Activated CD4-positive, alpha-beta T cell treated with anti-CD3 and anti-CD28 coated beads for 24 hours (primary cell): ENCODE results near the gene PPP1R1A.

Experiments used
- DNase-seq, 2 donors: peaks; one replicate each; pipeline ENCODE4 v3.0.0-alpha.2; 2020; ENCODE audit warnings: low read depth in 2 of 2

Gene PPP1R1A

DNA sequence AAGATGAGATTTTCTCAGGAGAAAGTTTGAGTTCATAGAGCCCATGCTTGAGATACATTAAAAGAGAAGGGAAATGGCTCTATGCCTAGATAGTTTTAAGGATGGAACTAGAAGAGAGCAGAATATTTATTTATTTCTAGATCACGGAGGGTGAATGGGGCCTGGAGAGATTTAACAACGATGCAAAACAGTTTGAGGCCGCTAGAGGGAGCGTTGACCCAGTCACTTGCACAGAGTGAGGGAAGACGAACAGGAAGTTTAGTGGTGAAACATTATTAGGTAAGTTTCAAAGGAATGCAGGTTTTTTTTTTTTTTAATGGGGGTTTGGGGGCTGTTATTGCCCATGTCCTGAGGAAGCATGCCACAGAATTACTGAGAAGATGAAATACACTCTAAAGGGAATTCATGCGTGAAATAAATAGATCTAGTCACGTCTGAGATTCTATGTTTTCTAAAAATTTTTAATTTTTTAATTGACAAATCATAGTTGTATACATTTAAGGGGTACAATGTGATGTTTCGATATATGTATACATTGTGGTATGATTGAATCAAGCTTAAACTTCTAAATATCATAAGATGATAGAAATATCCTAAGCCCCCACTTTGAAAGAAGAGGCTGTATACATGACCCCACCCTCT is 14.8 kb upstream of the PPP1R1A start:
- DNase-seq = peak; percentile 46 to 54

DNA sequence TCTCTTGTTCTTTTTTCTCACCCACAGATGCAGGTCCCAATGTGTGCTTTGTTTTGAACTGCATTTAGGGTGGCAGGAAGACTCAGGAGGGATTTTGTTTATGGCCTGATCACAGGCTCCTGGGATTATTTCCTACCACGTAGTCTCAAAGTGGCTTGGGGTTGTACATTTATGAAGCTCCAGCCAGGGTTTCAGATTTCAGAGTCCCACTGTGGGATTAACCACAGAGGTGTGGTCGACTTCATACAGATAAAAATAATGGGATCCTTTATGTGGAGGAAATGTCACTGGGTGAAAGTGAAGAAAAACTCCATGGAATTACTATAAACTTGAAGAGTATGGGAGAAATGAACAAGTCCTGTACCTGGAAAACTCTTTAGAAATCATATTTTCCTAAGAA is 14.2 kb upstream of the PPP1R1A start:
- DNase-seq = no peak

DNA sequence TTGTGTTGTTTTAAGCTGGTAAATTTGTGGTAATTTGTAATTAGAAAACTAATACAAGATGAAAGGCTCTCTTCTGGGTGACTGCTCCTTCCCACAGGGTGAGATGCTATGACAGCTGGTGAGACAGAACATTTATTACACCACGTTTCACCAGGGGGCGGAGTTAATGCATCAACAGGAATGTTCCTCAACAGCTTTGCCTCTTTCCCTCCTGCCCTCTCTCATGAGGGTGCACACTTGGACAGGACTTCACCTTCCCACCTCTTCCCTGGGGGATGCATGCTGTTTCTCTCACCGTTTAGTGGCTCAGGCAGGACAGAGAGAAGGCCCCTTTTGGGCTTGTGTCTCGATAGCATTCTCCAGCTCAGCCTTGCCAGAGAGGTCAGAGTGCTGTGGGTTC is 13.4 kb upstream of the PPP1R1A start:
- no peak for DNase-seq

DNA sequence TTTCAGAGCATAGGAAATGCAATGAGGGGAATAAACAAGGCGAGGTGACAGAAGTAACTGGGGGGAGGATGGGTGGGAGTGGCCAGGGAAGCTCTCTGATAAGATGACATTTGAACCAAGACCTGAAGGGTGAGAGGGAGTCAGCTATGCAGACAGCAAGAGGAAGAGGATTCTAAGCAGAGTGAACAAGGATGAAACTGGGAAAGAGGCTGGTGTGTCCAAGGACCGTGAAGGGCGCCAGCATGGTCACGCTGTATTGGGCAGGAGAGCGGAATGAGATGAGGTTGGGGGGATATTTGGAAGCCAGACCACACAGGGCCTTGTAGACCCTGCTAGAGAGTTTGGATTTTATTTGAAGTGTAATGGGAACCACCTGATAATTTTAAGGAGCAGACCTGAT is 10.5 kb upstream of the PPP1R1A start:
- DNase-seq = no peak

DNA sequence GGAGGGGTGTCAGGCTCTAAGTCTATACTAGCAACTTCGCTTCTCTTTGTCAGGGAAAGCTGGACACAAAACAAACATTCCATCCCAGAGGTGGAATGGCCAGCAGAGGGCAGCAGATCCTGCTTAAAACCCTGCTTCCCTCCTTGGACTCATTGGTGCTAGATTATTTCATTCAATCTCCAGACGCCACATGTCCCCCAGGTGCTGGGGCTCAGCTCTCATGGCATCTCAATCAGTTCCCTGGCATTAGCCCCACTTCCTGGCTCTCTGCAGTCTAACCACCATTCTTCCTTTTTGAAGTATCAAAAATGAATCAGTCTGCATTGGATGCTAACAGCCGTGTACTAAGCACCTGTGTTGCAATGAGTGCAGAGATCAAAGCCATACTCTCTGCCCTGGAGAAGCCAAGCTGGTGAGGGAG is 8.1 kb upstream of the PPP1R1A start:
- peak; percentile 13 to 57 for DNase-seq

DNA sequence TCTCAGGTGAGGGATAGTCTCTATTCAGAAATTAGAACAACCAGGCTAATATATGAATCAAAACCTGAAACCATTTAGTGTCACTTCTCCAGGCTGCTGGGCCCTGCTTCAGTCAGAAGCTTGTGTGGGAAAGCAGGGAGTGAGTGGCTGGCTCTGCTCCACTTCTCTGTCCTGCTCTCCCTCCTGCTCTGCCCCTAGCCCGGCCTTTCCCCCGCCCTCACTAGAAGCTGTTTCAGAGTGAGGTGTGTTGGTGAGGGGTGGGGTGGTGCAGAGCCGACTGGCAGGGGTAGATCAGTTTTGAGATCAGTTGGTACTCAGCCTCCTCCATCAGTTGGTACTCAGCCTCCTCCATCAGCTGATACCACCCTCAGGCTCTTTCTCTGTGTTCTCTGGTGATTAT is 7.0 kb upstream of the PPP1R1A start:
- DNase-seq = no peak

DNA sequence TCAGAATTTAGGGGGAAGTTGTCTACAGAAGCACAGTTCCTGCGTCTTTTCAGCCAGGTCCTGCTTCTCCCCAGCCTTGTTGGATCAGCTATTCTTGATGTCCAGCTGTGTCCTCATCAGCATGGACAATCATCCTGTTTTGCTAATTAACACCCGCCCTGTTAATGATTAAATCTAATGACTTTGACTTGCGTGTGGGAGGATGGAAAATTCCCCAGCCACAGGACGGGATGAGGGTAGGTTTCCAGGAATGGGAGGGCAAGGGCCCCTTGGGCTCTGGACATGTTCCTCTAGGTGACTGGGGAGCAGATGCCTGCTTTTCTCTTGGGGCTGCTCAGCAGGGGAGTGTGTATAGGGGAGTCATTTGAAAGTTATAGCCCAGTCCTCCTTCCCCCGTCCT is 5.3 kb upstream of the PPP1R1A start:
- no peak for DNase-seq

DNA sequence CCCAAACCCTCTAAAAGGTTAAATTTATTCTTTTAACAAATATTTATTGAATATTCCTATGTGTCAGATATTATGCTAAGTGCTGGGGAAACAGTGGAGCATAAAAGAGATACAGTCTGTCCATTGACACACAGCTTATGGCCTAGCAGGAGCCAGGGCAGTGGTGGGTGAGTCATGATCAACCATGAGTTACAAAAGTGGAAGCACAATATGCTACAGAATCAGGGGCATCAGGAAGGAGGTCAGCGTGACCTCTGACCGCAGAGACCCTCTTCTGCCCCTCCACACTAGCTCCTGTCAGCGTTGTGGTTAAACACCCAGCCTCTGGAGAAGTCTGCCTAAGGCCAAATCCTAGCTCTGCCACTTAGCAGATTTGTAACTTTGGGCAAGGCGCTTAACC is 4.7 kb upstream of the PPP1R1A start:
- no peak for DNase-seq

DNA sequence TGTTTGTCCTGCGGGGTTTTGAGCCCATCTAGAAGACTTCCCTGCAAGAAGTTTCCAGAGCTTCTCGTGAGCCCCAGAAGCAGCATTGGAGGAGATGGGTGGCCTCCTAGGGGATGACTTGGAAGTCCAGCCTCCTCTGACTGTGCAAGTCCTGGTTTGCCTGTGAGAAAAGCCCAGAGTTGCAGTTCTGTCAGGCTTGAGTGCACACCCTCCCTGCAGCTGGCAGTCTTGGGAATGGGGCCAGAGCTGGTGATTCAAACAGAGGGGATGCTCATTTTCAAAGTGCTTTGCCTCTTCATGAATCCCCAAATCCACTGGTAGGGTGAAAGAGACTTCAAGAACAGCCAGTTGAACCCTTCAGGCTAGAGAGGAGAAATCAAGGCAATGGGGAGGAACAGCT is 3.9 kb upstream of the PPP1R1A start:
- no peak for DNase-seq

DNA sequence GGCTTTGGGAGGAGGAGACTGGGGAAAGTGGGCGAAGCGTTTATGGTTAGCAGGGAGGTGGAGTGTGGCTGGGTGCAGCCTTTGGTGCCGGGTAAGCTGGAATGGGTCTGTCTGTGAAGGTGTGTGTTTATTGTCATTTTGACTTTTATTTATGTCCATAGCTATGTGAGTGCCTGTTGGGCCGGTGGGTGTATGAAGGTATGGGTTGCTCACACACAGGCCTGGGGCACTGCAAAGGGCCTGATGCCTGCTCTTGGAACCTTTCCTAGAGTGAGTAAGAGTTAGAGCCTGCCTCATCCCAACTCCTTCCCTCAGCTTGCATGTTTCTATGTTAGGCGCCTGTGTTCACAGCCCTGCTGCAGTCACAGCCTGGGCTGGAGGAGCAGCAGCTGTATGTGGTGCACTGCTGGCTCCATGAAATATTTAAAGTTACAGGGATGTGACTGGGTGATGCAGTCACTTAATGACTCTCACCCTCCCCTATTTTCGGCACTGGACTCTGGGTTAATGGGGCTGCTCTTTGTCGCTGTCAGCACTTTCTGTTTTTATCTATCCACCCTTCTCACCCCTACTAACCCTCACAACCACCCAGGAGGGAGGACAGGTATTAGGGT is 2.6 kb upstream of the PPP1R1A start:
- no peak for DNase-seq

DNA sequence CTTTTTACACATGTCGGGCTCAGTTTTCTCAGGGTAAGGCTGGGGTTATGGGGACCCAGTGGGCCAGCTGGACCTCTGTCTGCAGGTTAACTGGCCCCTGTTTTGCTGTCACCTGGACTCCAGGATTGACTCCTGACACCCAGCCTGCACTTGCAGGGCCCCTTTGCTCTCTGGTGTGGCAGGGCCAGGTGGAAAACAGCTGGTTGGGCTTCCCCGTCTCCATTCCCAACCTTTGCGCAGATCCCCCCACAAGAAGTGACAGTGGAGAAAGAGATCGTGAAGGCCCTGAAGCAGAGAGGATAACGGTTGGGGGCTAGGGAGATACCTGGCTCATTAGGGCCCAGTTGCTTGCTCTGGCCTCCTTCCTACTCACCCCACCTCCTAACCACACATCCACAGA is 1.5 kb upstream of the PPP1R1A start:
- DNase-seq = no peak

DNA sequence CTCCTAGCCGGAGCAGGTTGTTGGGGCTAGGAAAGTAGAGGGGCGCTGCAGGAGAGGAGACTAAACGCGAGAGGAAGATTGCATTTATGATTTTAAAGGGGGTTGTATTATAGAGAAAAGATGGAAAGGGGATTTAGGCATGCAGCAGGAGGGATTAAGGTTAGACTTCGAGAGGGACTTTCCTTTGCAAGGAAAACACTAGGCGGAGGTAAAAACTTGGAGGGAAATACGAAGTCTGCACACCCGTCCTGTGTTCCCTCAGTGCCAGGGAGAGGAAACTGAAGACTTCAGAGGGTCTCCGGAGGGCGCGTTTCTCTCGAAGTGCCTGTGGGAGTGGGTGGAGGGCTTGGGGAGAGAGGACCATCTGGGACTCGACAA is 420 bp upstream of the PPP1R1A start:
- no peak for DNase-seq

DNA sequence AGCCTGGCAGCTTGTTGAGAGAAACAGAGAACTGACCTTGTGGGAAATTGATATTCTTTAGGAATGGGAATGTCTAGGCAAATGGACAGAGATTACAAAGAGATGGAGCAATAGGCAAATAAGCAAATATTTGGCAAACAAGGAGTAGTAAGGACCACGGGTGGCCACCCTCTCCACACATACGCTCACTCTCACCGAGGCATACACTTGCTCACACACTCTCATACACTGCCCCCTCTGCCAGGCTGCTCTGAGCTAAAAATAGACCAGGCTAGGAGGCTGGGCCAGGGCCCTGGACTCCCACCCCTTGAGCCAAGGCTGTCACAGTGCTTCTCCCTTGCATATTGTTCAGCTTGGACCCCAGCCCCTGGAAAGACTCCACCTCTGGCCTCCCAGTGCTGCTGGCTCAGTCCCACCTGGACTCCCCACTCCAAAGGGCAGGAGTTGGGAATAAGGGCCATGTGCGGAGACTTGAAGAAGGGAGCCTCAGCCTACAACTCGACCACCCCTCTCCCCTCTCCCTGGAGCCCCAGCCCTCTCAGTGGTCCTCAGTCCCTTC is 1.1 kb downstream of the PPP1R1A start:
- DNase-seq = no peak

DNA sequence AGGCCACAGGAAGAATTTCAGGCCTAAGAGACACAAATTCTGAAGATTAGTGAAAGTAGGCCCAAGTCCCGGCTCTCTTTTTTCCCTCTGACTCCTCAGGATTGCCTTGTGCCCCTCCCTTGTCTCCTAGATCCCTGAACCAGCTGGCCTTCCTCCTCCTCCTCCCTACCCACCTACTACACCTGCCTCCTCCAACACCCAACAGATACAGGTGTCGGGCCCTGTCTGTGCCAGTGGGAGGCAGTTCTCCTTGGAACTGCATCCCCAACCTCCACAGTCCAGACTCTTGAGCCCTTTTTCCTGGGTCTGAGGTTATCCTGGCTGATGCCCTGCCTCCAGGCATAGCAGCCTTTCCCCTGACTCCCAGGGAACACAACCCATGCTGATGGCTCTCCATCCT is 1.8 kb downstream of the PPP1R1A start:
- no peak for DNase-seq

DNA sequence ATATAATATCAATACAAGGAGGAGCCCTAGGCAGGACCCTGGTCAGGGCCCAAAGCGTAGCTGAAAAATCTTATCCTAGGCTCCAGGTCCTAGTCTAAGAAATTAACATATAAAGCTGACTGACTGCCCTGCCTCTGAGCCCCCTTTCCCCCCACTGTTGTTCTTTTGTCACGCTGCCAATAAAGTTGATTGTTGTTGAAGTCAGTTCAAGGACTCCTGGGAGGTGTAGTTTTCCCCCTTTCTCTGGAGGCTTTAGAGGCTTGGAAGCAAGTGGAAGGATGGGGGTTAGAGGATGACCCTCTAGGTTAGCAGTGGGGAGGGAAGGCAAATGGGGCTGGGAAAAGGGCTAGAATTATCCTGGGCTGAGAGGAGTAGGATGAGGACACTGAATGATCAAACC is 3.2 kb downstream of the PPP1R1A start:
- DNase-seq = no peak

DNA sequence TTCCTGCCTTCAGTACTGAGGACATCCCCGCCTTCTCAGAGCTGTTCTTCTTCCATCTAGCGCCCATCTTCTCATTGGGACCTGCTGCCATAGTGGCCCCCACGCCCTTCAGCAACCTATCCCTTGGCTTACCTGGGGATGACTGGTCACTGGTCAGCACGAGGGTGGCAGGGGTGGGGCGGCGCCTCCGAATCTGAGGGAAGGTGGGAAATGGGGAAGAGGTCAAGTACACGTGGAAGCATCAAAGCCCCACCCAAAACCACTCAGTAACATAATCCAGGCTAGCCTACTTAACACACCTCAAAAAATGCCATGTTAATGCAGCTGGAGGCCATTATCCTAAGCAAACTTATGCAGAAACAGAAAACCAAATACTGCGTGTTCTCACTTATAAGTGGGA is 4.3 kb downstream of the PPP1R1A start:
- no peak for DNase-seq

DNA sequence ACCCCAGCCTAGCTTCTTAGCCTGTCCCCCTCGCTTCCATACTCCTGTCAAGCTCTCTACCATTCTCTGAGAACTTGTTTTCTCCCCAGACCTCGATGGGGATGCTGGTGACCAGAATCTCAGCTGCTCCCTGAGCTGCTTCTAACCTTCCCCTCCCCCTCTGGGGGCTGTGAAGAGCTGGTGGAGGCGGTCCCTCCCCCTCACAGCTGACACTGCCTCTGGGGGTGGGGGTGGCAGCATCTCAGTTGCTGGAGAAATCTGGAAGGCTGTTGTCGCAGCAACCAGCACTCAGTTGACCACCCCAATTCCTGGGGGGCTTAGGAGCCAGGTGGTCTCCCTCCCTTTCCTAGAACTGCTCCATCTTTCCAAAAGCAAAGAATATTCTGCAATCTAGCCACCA is 4.7 kb downstream of the PPP1R1A start:
- DNase-seq = no peak

DNA sequence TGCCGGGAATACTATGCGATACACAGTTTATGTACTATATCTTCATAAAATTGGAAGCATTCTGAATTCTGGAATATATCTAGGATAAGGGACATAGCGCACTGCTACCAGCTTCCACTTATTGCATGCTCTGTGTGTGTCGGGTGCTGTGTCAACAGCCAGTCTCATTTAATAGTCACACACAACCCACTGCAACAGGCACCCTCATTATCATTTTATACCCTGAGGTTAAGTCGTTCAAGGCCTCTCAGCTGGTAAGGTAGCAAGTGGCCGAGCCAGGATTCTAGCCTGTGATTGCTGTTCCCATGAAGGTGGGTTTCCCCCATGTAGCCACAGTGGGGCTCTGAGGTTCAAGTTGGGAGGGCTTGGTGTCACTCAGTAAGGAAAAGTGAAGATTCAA is 7.0 kb downstream of the PPP1R1A start:
- DNase-seq = no peak

DNA sequence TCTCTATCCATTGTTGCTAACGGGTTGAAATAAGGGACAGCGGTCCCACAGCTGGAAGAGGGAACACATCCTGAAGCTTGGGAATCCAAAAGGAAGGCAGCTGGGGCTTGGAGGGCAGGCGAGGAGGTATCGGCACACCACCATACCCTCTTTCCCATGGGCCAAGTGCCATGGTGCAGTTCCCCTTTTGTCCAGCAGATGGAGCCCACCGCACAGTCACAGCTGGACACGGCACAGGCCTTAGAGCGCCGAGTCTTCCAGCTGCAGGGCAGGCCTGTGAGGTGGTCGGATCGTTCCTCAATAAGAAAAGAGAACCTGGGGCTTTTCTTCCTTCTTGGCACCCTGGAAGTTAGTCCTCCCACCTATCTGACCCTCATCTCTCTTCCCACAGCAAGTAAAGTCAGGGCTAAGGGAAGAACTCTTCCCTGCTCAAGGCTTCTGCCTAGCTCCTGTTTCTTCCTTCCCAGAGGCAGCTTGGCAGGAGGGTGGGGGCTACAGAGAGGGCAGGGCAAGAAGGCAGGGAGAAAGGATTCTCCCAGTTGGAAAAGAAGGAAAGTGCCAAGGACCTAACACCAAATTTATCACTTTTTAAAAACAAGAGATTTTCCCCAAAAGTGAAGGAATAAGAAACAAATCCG is 8.6 kb downstream of the PPP1R1A start:
- peak; percentile 77 to 87 for DNase-seq

DNA sequence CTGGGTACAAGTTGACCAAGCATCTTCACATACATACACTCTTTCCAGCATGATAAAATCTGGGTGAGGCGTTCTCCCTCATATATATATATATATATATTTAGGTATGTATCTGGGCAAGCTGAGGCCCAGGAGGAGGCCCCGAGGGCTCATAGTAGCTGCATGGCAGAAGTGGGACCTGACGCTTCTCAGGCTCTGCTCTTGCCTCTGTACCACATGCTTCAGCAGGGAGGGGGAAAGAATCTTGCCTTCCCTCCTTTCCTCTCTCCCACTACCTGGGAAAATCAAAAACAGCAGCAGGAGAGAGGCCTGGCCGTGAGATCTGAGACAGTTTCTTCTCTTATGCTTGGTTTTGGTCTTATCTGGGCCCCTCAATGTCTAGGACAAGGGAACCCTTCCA is 9.2 kb downstream of the PPP1R1A start:
- DNase-seq = no peak

DNA sequence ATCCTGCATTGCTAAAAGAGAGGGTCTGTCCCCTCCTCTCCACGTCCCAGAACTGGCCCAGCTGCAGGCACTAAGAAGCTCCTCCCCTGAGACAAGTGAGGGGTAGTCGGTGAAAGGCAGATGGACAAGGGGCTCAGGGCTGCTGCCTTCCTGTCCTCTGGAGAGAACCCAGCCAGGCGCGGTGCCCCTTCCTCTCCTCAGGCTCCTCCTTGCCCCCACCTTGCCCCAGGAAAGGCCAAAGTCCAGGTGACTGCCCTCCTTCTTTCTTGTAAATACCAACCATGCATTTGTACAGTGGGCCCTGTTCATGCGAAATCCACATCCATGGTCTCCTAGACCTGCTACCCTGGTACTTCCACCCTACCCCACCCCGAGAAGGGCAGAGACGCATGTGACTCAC is 9.7 kb downstream of the PPP1R1A start:
- no peak for DNase-seq

DNA sequence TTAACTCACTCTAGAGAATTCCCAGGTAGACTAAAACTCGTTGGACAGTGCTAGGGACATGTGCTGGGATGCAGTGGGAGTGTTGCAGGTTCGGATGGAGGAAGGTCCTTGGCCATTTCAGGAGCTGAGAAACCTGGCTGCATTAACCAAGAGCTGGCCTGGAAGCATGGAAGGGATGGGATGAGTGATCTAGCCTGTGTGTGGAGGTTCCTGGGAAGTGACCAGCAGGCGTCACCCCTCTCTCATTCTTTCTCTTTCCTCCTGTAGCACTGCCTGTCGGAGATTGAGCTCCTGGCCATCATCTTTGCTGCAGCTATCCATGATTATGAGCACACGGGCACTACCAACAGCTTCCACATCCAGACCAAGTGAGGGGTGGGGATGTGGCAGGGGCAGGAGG is 15.6 kb downstream of the PPP1R1A start:
- no peak for DNase-seq
